ENCODE results near the gene TNFRSF18. TPM values are rescaled to one million over a fixed set of nuclear protein-coding genes. Genes with fewer than 3 reads are reported as not detected.

The TNFRSF18 gene
- total and polyA plus RNA-seq, 10 of the 15 experiments (the other 5 are each of a cell fraction or from before 2014, with no cell fraction given), result 0.18 to 7.5 (median 1.5) TPM; not detected in 1

DNA sequence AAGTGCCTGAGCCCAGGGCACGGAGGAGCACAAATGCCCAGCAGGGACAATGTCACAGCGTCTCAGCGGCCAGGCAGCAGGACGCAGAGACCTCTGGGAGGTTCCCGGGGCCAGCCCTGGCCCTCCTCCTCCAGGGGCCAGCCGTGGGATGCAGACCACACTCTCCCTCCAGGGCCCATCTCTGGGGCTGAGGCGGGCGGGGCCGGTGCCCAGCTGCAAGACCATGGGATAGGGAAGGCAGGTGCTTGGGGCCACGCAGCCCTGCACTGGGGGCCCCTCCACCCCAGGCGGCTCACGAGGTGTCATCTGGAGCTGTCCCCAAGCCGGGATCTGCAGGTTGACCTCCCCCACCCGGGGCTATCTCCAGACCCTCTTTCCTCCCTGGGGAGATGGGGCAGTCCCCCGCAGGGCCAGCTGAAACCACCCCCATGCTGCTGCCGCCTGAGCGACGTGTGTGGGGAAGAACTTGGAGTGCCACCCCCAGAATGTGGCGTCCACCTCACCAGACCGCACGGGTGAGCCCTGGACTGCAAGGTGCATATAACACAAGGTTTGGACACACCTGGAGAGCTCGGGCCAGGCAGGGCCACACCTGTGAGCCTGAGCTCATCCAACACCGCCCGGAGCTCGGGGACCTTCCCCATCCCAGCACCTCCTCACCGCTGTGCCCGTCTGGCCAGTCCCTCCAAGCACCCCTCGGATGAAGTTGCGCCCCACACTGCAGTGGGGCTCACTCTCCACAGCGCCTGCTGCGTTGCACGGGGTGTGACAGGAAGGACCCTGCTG, 36.8 kb downstream of the TNFRSF18 start:
- Histone ChIP-seq H3K36me3 (ENCODE audit: control insufficient read depth in 2 of 2, insufficient read depth in 2 of 2, low read length in 1 of 2) (no peaks in the 10 kb centered on the region), H4K20me1 (ENCODE audit: control insufficient read depth, insufficient read depth) (no peaks in the 10 kb centered on the region), H3K4me2 (ENCODE audit: control insufficient read depth, insufficient read depth) (0 out of 2 replicates have a peak overlapping the region, but pooled peaks have one; percentile 17), H2AFZ (ENCODE audit: control insufficient read depth, low read depth, low read length) (no peak overlapping the region), H3K79me2 (ENCODE audit: control insufficient read depth, insufficient read depth, low read length) (no peaks in the 10 kb centered on the region), H3K9me3 (replicated peaks; ENCODE audit: control insufficient read depth, insufficient read depth, low read length) (no peaks in the 10 kb centered on the region), H3K27me3 (replicated peaks in 1 of 2; ENCODE audit: control insufficient read depth in 2 of 2, insufficient read depth in 2 of 2, low read length in 1 of 2) (peaks cover 0 to 3% of the 10 kb centered on the region in 2 experiments; a peak in 3 of 4 replicates), H3K9ac (ENCODE audit: control insufficient read depth, insufficient read depth, low read length) (no peak overlapping the region), H3K4me1 (ENCODE audit: control insufficient read depth, insufficient read depth, low read length) (peaks cover 24% of the 10 kb centered on the region), H3K27ac (ENCODE audit: control insufficient read depth, insufficient read depth) (no peak overlapping the region), H3K4me3 (no peak overlapping the region)
- ChIA-PET RAD21 (ENCODE audit: unreplicated experiment) (interaction anchor here (1.2 to 2.2 kb wide), 3 partner anchors 12 to 47 kb away, joined by 3 to 8 read pairs (median 6); partner anchors contain the start of gene TNFRSF18), POLR2A (interaction anchor here (0.7 to 1.2 kb wide), 3 partner anchors 12 to 62 kb away, joined by 3 to 4 read pairs (median 3); no protein-coding TSS in a partner anchor), CTCF (interaction anchor here (0.8 to 1.8 kb wide), 4 partner anchors 11 to 137 kb away, joined by 3 to 4 read pairs (median 4); no protein-coding TSS in a partner anchor), SMC1A (ENCODE audit: uncharacterized antibody, unreplicated experiment) (interaction anchor here (0.9 to 1.1 kb wide), 2 partner anchors 26 to 47 kb away, joined by 3 to 6 read pairs; no protein-coding TSS in a partner anchor)
- intact Hi-C loops (cut with micrococcal nuclease; ENCODE audit: unreplicated experiment), result no loop called here
- DNase-seq (ENCODE audit: low read depth, low spot score) (no peak), ATAC-seq (peak; percentile 7), FAIRE-seq (no peak)
- WGBS (ENCODE audit: insufficient coverage, insufficient replicate concordance, low lambda C conversion rate, missing lambda C conversion rate), result 8% methylated on average over 28 of the region's 32 CpGs
- in situ Hi-C loops (cut with MboI), result no loop called here
- no TSS peak for BruUV-seq (replicated peaks)
- TF ChIP-seq E4F1 (IDR thresholded peaks at IDR 0.05; ENCODE audit: borderline replicate concordance, partially characterized antibody) (no peak), SIN3A (IDR thresholded peaks at IDR 0.05; ENCODE audit: low read depth, low read length) (no peak), SP1 (IDR thresholded peaks at IDR 0.05; ENCODE audit: low read depth, low read length) (no peak), TCF3 (IDR thresholded peaks at IDR 0.05; ENCODE audit: borderline replicate concordance, insufficient read depth, low read depth, low read length) (no peak), BHLHE40 (IDR thresholded peaks at IDR 0.05; ENCODE audit: borderline replicate concordance in 1 of 2, low read depth in 2 of 2, low read length in 1 of 2) (peak in 1 of 2 experiments; percentile 9; a peak in 1 of 4 replicates), BCL3 (IDR thresholded peaks at IDR 0.05; ENCODE audit: borderline replicate concordance, insufficient read depth, low read depth, low read length, poor library complexity, severe bottlenecking) (no peak), CBFB (IDR thresholded peaks at IDR 0.05; ENCODE audit: low read depth) (no peak), ZNF274 (IDR thresholded peaks at IDR 0.05; ENCODE audit: insufficient read depth, insufficient read length) (no peak), MTA3 (IDR thresholded peaks at IDR 0.05; ENCODE audit: borderline replicate concordance, low read length) (no peak), NBN (IDR thresholded peaks at IDR 0.05) (no peak), EZH2 (IDR thresholded peaks at IDR 0.05; ENCODE audit: borderline replicate concordance, control insufficient read depth, low read depth, low read length) (no peak), SPI1 (IDR thresholded peaks at IDR 0.05; ENCODE audit: borderline replicate concordance, insufficient read depth, low read depth, low read length) (no peak), ATF2 (IDR thresholded peaks at IDR 0.05; ENCODE audit: low read length) (no peak), NR2C1 (IDR thresholded peaks at IDR 0.05) (no peak)
- TF ChIP-seq, protein P1, sequence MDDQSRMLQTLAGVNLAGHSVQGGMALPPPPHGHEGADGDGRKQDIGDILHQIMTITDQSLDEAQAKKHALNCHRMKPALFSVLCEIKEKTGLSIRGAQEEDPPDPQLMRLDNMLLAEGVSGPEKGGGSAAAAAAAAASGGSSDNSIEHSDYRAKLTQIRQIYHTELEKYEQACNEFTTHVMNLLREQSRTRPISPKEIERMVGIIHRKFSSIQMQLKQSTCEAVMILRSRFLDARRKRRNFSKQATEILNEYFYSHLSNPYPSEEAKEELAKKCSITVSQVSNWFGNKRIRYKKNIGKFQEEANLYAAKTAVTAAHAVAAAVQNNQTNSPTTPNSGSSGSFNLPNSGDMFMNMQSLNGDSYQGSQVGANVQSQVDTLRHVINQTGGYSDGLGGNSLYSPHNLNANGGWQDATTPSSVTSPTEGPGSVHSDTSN (IDR thresholded peaks at IDR 0.05; ENCODE audit: insufficient replicate concordance, low read depth, low read length), result no peak
